ENCODE data around the gene POLR3A.

POLR3A gene

DNA sequence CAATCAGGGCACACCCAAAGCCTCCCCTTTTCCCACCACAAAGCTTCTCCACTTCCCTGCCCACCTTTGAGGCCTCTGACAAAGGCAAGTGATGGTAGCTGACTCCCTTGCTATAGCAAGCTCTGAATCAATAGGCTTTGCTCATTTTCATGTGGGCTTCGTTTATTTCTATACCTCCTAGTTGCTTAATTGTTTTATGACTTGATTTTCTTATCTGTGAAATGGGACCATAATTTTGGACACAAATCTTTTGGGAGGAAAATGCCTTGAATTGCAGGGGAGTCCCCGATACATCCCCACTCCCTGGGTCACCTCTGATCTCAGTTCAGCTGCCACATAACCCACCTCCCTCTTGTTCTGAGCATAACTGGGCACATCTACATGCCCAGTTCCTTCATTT is 89.1 kb downstream of the POLR3A start:
- DNase-seq, result no peak

- DNase-seq, result peak; percentile 81
Observed at GRCh38 chr10:77939561-77940001, 89.7 kb downstream of the POLR3A start.

GRCh38 chr10:77936697-77937567 is 92.4 kb downstream of the POLR3A start:
- DNase-seq, result no peak

- no peak for DNase-seq
Observed at GRCh38 chr10:77932016-77932715, 97.1 kb downstream of the POLR3A start.

DNA sequence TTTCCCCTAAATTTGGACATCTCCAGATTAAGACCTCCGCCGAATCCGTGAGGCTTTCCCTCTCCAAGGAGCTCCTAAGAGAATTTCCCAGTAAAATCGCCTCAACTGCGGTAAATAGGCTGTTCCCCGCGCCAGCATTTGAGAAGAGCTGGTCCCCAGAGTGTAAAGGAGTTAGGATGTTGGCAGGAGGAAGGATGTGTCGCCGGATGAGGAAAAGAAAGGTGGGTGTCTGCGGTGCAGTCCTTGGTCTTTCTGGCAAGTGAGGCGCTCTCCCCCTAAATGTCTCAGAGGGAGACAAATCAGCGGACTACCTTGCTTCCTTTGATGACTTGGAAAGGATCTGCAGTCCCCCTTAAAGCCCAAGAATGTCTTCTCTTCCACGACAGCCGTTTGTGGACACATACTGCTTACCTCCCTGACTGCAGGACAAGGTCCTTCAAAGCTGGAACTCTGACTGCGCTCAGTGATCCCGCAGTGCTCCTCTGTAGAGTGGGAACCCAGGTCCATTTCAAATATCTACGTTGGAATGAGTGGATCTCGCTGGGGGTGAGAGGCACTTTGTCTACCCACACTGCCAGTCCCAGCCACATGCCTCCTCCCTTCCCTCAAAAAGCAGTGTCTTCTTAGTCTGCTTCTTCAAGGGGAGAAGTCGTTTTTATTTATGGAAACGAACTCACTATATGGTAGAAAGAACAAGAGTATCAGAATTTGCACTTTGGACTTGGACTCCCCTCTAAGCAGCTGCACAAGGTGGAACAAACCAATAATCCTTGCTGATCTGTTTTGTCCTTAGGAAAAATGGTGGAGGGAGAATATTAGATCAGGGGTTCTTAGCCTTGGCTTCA is 101.7 kb downstream of the POLR3A start:
- DNase-seq, result no peak

DNA sequence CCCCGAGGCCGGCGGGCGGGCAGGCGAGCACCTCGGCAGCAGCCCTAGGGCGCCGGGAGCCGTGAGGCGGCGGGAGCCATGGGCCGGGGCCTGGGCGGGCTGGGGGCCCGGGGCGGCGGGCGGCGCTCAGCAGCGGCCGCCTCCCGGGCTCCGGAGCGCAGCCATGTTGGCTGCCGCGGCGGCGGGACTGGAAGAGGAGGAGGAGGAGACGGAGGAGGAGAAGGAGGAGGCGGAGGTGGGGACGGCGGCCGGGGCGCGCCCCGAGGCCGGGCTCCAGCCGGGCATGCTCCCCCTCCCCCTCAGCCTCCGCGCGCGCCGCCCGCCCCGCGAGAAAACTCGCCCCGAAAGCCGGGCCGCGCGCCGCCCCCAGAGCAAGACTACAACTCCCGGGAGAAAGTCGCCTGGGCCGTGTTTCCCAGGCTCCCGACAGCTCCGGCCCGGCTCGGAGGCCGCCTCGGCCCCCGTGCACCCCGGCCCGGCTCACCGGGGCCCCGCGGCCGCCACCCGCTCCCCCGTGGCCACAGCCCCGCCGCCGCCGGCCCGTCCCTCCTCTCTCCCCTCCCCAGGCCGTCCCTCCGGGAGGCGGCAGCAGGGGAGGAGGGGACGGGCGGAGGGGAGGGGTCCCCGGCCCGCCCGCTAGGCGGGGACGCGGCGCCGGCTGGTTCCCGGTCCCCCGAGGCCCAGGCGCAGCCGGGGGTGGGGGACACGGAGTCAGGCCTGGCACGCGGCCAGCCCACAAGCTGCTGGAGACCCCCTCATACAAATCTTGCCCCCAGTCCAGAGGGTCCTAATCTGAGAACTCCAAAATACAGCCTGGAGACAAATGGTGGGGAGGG is 102.5 kb downstream of the POLR3A start, which contains the start of gene DLG5:
Gene DLG5 (minus strand): TSS at position 190 of the 836 bp plus-strand sequence. CDS start 235 bp downstream, outside the sequence.
- DNase-seq, result peak; percentile 83

DNA sequence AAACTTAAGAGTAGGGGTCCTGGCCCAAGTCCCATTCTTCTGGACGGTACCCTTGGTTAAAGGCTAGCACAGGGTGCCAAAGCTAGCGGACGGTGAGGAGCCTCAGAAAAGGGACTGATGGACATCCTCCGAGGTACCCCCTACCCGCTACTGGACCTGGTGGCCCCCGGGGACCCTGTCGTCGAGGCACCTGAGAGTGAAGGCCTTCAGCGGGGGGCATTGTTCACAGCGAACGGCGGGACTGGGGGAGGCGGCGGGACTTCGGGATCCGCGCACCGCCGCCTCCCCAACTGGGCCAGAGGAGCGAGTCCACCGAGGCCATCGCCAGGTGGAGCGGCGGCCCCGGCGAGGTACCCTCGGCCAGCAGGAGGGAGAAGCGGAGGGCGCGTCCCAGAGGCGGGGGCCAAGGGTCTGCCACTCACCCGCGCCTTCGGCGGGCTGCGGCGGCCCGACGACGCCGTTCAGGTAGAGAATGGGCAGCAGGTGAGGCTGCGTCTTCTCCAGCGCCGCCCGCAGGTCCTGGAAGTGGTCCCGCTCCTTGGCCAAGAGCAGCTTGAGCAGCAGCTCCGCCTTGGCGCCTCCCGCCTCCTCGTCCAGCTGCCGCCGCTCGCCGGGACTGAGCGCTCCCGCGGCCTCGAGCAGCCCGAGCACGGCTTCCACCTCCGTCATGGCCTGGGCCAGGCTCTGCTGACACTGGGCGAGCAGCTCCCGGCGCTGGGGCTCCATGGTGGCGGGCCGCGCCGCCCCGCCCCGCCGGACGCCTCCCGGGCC is 103.3 kb downstream of the POLR3A start:
- peak; percentile 66 for DNase-seq

DNA sequence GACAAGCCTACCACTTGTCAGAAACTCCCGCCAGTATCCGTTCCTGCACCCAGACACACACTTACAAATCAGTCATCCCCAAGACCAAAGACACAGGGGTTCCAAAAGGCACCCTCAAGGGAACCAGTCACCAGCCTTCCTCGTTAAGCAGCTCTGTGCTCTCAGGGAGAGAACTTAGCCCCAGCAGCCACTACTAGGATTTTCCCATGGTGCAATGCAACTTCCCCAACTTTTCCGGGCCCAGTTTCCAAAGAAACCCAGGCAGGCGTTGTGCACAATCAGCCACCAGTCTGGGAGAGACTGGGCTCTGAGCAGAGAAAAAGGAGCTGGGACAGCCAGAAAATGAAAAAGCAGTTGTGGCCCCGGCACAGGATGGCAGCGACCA is 103.9 kb downstream of the POLR3A start:
- DNase-seq, result peak; percentile 61

GRCh38 chr10:77922566-77923179 is 106.6 kb downstream of the POLR3A start:
- no peak for DNase-seq

DNA sequence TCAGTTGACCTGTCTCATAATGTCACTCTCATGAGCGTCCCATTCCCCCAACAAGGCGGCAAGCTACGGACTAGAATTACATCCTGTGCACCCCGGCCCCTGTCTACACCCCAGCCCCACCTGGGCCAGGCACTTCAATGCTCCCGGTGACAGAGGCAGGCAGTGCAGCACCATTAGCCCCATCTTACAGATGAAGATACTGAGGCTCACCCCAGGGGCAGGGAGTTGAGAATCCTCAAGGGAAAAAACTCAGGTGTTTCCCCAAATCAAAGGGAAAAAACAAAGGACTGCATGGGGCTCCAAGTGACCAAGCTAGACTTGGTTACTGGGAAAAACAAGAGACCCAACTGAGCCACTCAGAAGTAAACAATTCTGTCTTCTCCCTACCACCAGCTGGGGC is 107.3 kb downstream of the POLR3A start:
- DNase-seq, result no peak

- no peak for DNase-seq
Observed at GRCh38 chr10:77921395-77921794, 107.9 kb downstream of the POLR3A start.

DNA sequence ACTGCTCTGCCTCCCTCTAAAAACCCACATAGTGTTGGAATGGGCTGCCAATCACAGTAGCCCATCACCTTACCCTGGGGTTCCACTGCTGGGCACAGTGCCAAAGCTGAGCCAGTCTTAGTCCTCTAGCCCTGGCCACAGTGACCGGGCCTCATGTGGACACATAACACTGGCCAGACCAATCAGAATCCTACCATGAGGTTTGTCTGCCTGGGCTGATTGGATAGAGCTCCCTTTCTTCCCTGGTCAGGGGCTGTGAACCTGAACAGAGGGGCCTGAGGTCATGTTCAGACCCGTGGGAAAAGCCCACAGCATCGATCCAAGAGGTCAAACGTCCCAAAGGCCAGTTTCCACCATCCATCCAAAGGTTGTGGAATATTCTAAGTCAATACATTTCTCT is 108.8 kb downstream of the POLR3A start:
- no peak for DNase-seq

DNA sequence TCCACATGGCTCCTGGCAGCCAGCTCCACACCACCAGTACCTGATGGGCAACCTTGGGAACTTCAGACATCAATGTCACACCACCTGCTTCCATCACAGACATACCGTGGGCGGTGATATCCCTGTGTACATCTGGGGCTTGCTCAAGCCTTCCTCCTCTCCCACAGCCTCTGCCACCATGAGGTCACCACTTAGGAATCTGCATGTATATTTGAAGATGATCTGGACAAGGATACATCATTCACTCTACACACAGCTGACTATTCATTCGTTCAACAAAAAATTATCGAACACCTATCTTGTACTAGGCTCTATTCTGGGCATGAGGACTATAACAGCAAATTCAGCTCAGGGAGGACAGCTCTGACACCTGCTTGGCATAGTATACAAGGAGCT is 109.6 kb downstream of the POLR3A start:
- no peak for DNase-seq

All from right hindlimb (tissue), 1 donor.